ENCODE data around the gene NRP1. TPM values are rescaled to one million over a fixed set of nuclear protein-coding genes. Genes with fewer than 3 reads are reported as not detected.

The NRP1 gene
- total RNA-seq, 1 experiment from 2014 or later = 555 TPM

DNA sequence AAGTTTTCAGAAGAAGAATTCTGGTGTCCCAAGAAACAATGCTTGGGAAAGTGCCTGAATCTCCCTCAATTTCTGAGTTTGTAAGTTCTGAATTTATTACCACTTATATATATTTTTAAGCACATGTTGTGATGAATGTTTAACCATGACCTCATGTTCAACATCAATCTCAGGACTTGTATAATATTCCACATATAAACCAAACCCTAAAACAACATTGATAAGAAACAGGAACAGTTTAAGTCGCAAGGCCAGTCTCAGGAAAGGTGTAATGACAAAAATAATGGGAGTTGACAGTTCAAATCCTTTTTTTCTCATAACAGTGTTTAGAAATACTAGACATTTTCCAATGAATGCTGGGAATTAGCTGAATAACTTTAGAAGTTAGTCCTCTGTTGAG lies 22.8 kb downstream of the NRP1 start:
- Histone ChIP-seq H3K79me2 (ENCODE audit: low read length) (peaks cover 97% of the 10 kb centered on the region), H3K27ac (ENCODE audit: low read length) (no peak overlapping the region), H3K9me2 (replicated peaks; ENCODE audit: low read length) (no peaks in the 10 kb centered on the region), H3K27me3 (ENCODE audit: low read length) (no peaks in the 10 kb centered on the region), H3K4me1 (ENCODE audit: insufficient read depth, low read length) (peaks cover 33% of the 10 kb centered on the region), H3K4me3 (ENCODE audit: low read length) (no peak overlapping the region), H4K20me1 (ENCODE audit: low read length) (peaks cover 80% of the 10 kb centered on the region), H3K4me2 (ENCODE audit: low read length) (no peak overlapping the region), H3K36me3 (ENCODE audit: low read depth, low read length) (peaks cover 83% of the 10 kb centered on the region), H2AFZ (ENCODE audit: low read length) (no peak overlapping the region), H3F3A (ENCODE audit: low read length, unreplicated experiment) (peaks cover 16% of the 10 kb centered on the region), H3K9ac (ENCODE audit: low read length) (no peak overlapping the region), H3K9me3 (ENCODE audit: low read length) (no peaks in the 10 kb centered on the region)
- ATAC-seq = no peak
- POLR2A ChIA-PET (ENCODE audit: unreplicated experiment) = no interaction called here
- intact Hi-C loops (cut with micrococcal nuclease) = no loop called here
- BruUV-seq (replicated peaks) = no TSS peak
- no peak for DNase-seq
- no peak for TF ChIP-seq EZH2phosphoT487 (IDR thresholded peaks at IDR 0.05; ENCODE audit: borderline replicate concordance, low read length)
- TF ChIP-seq EZH2 (IDR thresholded peaks at IDR 0.05; ENCODE audit: low read length, unreplicated experiment) = no peak
- CTCF ChIA-PET = interaction anchor here (1.4 kb wide), 1 partner anchor 118 kb away, joined by 4 read pairs; no protein-coding TSS in a partner anchor

DNA sequence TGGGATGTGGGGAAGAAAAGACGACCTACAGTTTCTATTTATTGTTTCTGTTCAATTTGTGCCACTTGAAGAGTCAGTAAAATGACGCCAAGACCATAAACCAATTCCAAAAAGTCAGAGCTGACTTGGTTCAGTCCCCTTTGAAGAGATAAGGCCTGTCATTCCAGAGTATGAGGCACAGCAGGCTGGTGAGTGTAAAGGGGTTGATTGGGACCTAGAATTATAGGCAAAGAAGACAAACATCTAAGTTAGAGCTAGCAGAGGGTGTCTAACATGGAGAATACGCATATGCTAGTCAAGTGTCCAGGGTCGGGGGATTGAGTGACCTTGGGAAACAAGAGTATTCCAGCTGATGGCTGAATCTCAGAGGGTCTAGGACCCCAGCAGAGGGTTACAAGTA lies 23.6 kb downstream of the NRP1 start:
- no peaks in the 10 kb centered on the region for H3K27me3 ChIP-seq (ENCODE audit: low read length)
- H4K20me1 ChIP-seq (ENCODE audit: low read length) = peaks cover 80% of the 10 kb centered on the region
- no peaks in the 10 kb centered on the region for H3K9me2 ChIP-seq (replicated peaks; ENCODE audit: low read length)
- BruUV-seq (replicated peaks) = no TSS peak
- no peak overlapping the region for H3K27ac ChIP-seq (ENCODE audit: low read length)
- H3K36me3 ChIP-seq (ENCODE audit: low read depth, low read length) = peaks cover 83% of the 10 kb centered on the region
- TF ChIP-seq EZH2 (IDR thresholded peaks at IDR 0.05; ENCODE audit: low read length, unreplicated experiment) = no peak
- no peak for TF ChIP-seq EZH2phosphoT487 (IDR thresholded peaks at IDR 0.05; ENCODE audit: borderline replicate concordance, low read length)
- TF ChIP-seq, protein P1, sequence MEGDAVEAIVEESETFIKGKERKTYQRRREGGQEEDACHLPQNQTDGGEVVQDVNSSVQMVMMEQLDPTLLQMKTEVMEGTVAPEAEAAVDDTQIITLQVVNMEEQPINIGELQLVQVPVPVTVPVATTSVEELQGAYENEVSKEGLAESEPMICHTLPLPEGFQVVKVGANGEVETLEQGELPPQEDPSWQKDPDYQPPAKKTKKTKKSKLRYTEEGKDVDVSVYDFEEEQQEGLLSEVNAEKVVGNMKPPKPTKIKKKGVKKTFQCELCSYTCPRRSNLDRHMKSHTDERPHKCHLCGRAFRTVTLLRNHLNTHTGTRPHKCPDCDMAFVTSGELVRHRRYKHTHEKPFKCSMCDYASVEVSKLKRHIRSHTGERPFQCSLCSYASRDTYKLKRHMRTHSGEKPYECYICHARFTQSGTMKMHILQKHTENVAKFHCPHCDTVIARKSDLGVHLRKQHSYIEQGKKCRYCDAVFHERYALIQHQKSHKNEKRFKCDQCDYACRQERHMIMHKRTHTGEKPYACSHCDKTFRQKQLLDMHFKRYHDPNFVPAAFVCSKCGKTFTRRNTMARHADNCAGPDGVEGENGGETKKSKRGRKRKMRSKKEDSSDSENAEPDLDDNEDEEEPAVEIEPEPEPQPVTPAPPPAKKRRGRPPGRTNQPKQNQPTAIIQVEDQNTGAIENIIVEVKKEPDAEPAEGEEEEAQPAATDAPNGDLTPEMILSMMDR (conservative IDR thresholded peaks at IDR 0.05; ENCODE audit: low read depth, low read length) = no peak
- H3K9ac ChIP-seq (ENCODE audit: low read length) = no peak overlapping the region
- no peak overlapping the region for H2AFZ ChIP-seq (ENCODE audit: low read length)
- H3K4me1 ChIP-seq (ENCODE audit: insufficient read depth, low read length) = peaks cover 29% of the 10 kb centered on the region
- H3F3A ChIP-seq (ENCODE audit: low read length, unreplicated experiment) = peaks cover 13% of the 10 kb centered on the region
- DNase-seq = no peak
- H3K79me2 ChIP-seq (ENCODE audit: low read length) = peaks cover 97% of the 10 kb centered on the region
- no peak overlapping the region for H3K4me2 ChIP-seq (ENCODE audit: low read length)
- no peak for ATAC-seq
- ChIA-PET POLR2A (ENCODE audit: unreplicated experiment) (no interaction called here), CTCF (no interaction called here)
- intact Hi-C loops (cut with micrococcal nuclease) = no loop called here
- no peak overlapping the region for H3K4me3 ChIP-seq (ENCODE audit: low read length)
- no peaks in the 10 kb centered on the region for H3K9me3 ChIP-seq (ENCODE audit: low read length)

- H3K27ac ChIP-seq (ENCODE audit: low read length) = 0 out of 2 replicates have a peak overlapping the region, but pooled peaks have one; percentile 0
- BruUV-seq (replicated peaks) = no TSS peak
- intact Hi-C loops (cut with micrococcal nuclease) = no loop called here
- no peaks in the 10 kb centered on the region for H3K9me3 ChIP-seq (ENCODE audit: low read length)
- CTCF ChIA-PET = no interaction called here
- no peak for DNase-seq
- H4K20me1 ChIP-seq (ENCODE audit: low read length) = peaks cover 76% of the 10 kb centered on the region
- H3K4me3 ChIP-seq (ENCODE audit: low read length) = no peak overlapping the region
- no peak overlapping the region for H2AFZ ChIP-seq (ENCODE audit: low read length)
- H3K4me1 ChIP-seq (ENCODE audit: insufficient read depth, low read length) = peaks cover 15% of the 10 kb centered on the region
- H3K9ac ChIP-seq (ENCODE audit: low read length) = no peak overlapping the region
- H3K36me3 ChIP-seq (ENCODE audit: low read depth, low read length) = peaks cover 81% of the 10 kb centered on the region
- no peak overlapping the region for H3K4me2 ChIP-seq (ENCODE audit: low read length)
- H3K27me3 ChIP-seq (ENCODE audit: low read length) = no peaks in the 10 kb centered on the region
- TF ChIP-seq EZH2phosphoT487 (IDR thresholded peaks at IDR 0.05; ENCODE audit: borderline replicate concordance, low read length) = no peak
- TF ChIP-seq EZH2 (IDR thresholded peaks at IDR 0.05; ENCODE audit: low read length, unreplicated experiment) = no peak
- TF ChIP-seq, protein P1 (conservative IDR thresholded peaks at IDR 0.05; ENCODE audit: low read depth, low read length) = no peak
- H3K9me2 ChIP-seq (replicated peaks; ENCODE audit: low read length) = no peaks in the 10 kb centered on the region
- peaks cover 97% of the 10 kb centered on the region for H3K79me2 ChIP-seq (ENCODE audit: low read length)
- ATAC-seq = no peak
- POLR2A ChIA-PET (ENCODE audit: unreplicated experiment) = no interaction called here
- peaks cover 9% of the 10 kb centered on the region for H3F3A ChIP-seq (ENCODE audit: low read length, unreplicated experiment)
These were observed 25.1 kb downstream of the NRP1 start for GRCh38 chr10:33309406-33309805.

Data from PC-3 (cell line).